GM18519 (cell line): Measurements from ENCODE around the gene FXYD6.

Source experiments
- ATAC-seq: cut with Tn5 transposase; IDR thresholded peaks from one replicate; pipeline ENCODE4 v1.9.1; 2021; ENCODE audit warnings: mild to moderate bottlenecking, moderate library complexity; ENCODE audit not compliant: unreplicated experiment, low FRiP score

Gene FXYD6

GRCh38 chr11:117833401-117833891, 43.0 kb downstream of the FXYD6 start:
- ATAC-seq = no peak

GRCh38 chr11:117832511-117832910, 43.9 kb downstream of the FXYD6 start:
- ATAC-seq = no peak

- ATAC-seq = no peak
These were observed 44.6 kb downstream of the FXYD6 start for GRCh38 chr11:117831661-117832415.

GRCh38 chr11:117830674-117831351, 45.6 kb downstream of the FXYD6 start:
- ATAC-seq = no peak

GRCh38 chr11:117830072-117830471, 46.4 kb downstream of the FXYD6 start:
- no peak for ATAC-seq

GRCh38 chr11:117829369-117829725, 47.1 kb downstream of the FXYD6 start:
- ATAC-seq = no peak

- no peak for ATAC-seq
These were observed 47.7 kb downstream of the FXYD6 start for GRCh38 chr11:117828611-117829368.

GRCh38 chr11:117827521-117828511, 48.6 kb downstream of the FXYD6 start:
- no peak for ATAC-seq

- no peak for ATAC-seq
These were observed 49.6 kb downstream of the FXYD6 start for GRCh38 chr11:117826832-117827231.

GRCh38 chr11:117826190-117826570, 50.3 kb downstream of the FXYD6 start:
- ATAC-seq = no peak

GRCh38 chr11:117825538-117826189, 50.8 kb downstream of the FXYD6 start:
- no peak for ATAC-seq

- ATAC-seq = no peak
These were observed 51.6 kb downstream of the FXYD6 start, which contains the start of gene FXYD2 for GRCh38 chr11:117824571-117825537. FXYD2 (minus strand) TSS chr11:117824744; CDS start chr11:117824678, 66 bp downstream.

GRCh38 chr11:117823946-117824420, 52.5 kb downstream of the FXYD6 start:
- ATAC-seq = no peak

- no peak for ATAC-seq
These were observed 53.0 kb downstream of the FXYD6 start for GRCh38 chr11:117823294-117823945.

GRCh38 chr11:117822074-117823033, 54.1 kb downstream of the FXYD6 start:
- ATAC-seq = no peak

- ATAC-seq = no peak
These were observed 55.0 kb downstream of the FXYD6 start for GRCh38 chr11:117821431-117821830.

GRCh38 chr11:117820516-117820915, 55.9 kb downstream of the FXYD6 start:
- no peak for ATAC-seq
